ENCODE measurements around the gene DCLRE1C.
"Not testable (repeated sequence)": the region's sequence is repeated elsewhere in the genome, so short reads cannot be mapped to it uniquely, and the experiment has no call there.

The DCLRE1C gene

GRCh38 chr10:14947268-14947667 is 6.6 kb downstream of the DCLRE1C start:
- in situ Hi-C loops (cut with HindIII; ENCODE audit: low sequenced_read_pairs): no loop called here

GRCh38 chr10:14945108-14945507 is 8.8 kb downstream of the DCLRE1C start:
- in situ Hi-C loops (cut with HindIII; ENCODE audit: low sequenced_read_pairs): no loop called here

- in situ Hi-C loops (cut with HindIII; ENCODE audit: low sequenced_read_pairs): not testable (repeated sequence)
These were observed 11.0 kb downstream of the DCLRE1C start for GRCh38 chr10:14942950-14943338.

DNA sequence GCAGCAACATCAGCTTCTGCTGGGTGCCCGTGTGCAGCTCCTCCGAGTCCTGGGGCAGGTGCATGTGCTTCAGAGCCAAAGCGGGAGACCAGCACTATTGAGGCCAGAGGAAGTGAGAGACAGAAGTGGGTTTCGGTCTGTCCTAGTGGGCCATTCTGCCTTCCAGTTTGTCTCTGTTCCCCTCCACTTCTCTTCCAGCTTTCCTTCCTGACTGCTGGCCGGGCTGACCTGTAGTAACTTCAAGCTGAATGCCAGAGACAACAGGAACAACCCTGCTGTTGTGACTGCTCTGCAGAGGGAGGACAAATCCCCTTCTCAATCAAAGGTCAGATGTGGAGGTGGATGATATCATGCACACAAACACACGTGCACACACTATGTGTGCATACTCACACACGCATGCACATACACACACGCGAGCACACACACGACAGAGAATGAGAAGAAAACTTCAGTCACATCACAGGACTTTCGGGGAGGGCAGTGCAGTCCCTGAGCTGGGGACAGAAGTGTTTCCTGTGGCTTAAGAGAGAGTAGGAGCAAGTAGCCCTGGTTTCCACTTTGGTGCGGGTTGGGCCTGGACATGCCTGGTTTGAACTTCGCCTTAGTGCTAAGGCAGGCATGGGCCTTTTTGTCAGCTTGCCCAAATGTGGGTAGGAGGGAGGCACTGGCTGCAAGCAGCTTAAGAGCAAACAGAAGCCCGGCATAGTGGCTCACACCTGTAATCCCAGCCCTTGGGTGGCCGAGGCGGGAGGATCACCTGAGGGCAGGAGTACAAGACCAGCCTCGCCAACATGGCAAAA is 11.5 kb downstream of the DCLRE1C start:
- in situ Hi-C loops (cut with HindIII; ENCODE audit: low sequenced_read_pairs): not testable (repeated sequence)

DNA sequence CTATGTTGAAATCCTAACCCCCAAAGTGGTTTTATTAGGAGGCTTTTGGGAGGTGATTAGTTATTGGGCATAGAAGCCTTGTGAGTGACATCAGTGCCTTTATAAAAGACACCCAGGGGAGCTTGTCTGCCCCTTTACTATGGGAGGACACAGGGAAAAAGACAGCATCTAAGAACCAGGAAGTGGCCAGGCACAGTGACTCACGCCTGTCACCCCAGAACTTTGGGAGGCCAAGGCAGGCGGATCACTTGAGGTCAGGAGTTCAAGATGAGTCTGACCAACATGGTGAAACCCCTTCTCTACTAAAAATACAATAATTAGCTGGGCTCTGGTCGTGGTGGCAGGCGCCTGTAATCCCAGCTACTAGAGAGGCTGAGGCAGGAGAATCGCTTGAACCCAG is 14.9 kb downstream of the DCLRE1C start:
- in situ Hi-C loops (cut with HindIII; ENCODE audit: low sequenced_read_pairs): not testable (repeated sequence)

- in situ Hi-C loops (cut with HindIII; ENCODE audit: low sequenced_read_pairs): no loop called here
These were observed 17.3 kb downstream of the DCLRE1C start for GRCh38 chr10:14936584-14936983.

DNA sequence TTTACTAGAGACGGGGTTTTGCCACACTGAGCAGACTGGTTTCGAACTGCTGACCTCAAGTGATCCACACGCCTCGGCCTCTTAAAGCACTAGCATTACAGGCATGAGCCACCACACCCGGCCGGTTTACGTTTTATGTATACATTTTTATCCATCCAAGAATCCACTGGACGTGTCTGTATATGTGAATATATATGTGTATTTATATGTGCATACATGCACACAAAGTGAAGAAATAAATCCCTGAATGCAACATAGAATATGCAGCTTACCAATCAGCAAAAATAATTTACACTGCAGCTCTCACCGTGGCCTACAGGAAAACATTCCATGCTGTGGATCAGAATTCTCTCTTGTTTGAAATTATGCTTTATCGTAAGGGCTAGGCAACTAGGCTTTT is 23.3 kb downstream of the DCLRE1C start:
- in situ Hi-C loops (cut with HindIII; ENCODE audit: low sequenced_read_pairs): no loop called here

- in situ Hi-C loops (cut with HindIII; ENCODE audit: low sequenced_read_pairs): no loop called here
These were observed 27.0 kb downstream of the DCLRE1C start for GRCh38 chr10:14926722-14927416.

GRCh38 chr10:14926061-14926470 is 27.8 kb downstream of the DCLRE1C start:
- in situ Hi-C loops (cut with HindIII; ENCODE audit: low sequenced_read_pairs): no loop called here

DNA sequence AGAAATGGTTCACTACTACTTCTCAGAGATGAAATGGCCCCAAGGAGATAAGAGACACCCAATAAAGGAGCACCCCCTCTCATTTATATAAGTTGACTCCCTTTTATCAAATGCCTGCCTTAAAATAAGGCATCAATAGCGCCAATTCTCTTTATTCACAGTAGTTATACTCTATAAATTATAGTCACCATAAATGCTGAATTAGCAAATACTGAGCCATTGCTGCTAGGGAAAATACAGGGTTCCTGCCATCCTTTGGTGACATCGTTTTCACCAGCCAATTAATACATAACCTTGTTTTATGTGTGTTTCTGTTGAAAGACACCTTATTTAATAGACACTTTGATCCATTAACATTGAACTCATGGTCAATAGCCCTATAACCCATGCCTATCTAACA is 28.6 kb downstream of the DCLRE1C start:
- in situ Hi-C loops (cut with HindIII; ENCODE audit: low sequenced_read_pairs): no loop called here

- in situ Hi-C loops (cut with HindIII; ENCODE audit: low sequenced_read_pairs): no loop called here
These were observed 29.9 kb downstream of the DCLRE1C start for GRCh38 chr10:14924013-14924412.

GRCh38 chr10:14918964-14919363 is 34.9 kb downstream of the DCLRE1C start:
- in situ Hi-C loops (cut with HindIII; ENCODE audit: low sequenced_read_pairs): no loop called here

GRCh38 chr10:14917827-14918226 is 36.1 kb downstream of the DCLRE1C start:
- in situ Hi-C loops (cut with HindIII; ENCODE audit: low sequenced_read_pairs): no loop called here

GRCh38 chr10:14916600-14916999 is 37.3 kb downstream of the DCLRE1C start:
- in situ Hi-C loops (cut with HindIII; ENCODE audit: low sequenced_read_pairs): no loop called here

- in situ Hi-C loops (cut with HindIII; ENCODE audit: low sequenced_read_pairs): no loop called here
These were observed 42.1 kb downstream of the DCLRE1C start for GRCh38 chr10:14911801-14912200.

DNA sequence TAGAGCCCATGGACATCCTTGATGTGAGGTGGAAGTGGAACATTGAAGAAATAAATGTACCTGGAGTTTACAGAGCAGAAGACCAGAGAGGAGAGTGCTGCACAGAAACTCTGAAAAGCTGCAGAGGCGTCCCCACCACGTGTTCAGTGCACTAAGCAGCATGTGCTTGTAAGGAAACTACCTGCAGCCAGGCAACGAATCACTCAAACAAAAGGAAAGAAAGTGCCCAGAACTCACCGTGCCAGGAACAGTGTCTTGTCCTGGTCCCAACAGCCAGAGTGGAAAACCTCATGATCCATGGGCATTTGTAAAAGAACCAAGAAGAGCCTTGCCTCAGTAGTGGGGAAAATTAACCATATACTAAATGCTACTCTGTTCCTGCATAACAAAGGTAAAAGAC is 42.9 kb downstream of the DCLRE1C start:
- in situ Hi-C loops (cut with HindIII; ENCODE audit: low sequenced_read_pairs): no loop called here

GRCh38 chr10:14909101-14909500 is 44.8 kb downstream of the DCLRE1C start:
- in situ Hi-C loops (cut with HindIII; ENCODE audit: low sequenced_read_pairs): no loop called here

GRCh38 chr10:14907591-14907990 is 46.3 kb downstream of the DCLRE1C start:
- in situ Hi-C loops (cut with HindIII; ENCODE audit: low sequenced_read_pairs): not testable (repeated sequence)

- in situ Hi-C loops (cut with HindIII; ENCODE audit: low sequenced_read_pairs): no loop called here
These were observed 47.1 kb downstream of the DCLRE1C start for GRCh38 chr10:14906765-14907164.

- in situ Hi-C loops (cut with HindIII; ENCODE audit: low sequenced_read_pairs): no loop called here
These were observed 48.0 kb downstream of the DCLRE1C start for GRCh38 chr10:14905890-14906289.

- in situ Hi-C loops (cut with HindIII; ENCODE audit: low sequenced_read_pairs): no loop called here
These were observed 49.0 kb downstream of the DCLRE1C start for GRCh38 chr10:14904864-14905263.

DNA sequence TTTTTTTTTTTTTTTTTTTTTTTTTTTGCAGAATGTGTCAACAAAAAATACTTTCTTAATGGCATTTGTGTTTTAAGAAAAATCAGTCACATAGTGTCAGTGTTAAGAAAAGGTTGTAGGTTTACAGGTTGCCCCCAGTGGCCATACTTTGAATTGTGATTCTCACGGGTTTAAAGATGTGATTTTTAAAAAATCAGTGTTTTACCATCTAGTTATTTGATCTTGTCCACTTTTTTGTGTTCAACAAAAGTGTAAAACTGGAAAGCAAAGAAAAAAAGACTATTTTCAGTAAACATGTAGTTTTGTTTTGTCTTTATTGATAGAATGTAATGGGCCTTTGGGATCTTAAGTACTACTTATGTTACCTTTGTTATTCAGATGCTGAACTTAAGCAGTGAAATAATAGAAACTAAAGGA is 49.6 kb downstream of the DCLRE1C start:
- in situ Hi-C loops (cut with HindIII; ENCODE audit: low sequenced_read_pairs): no loop called here
